Hepatocyte (in vitro differentiated cells): Measurements from ENCODE around the gene NRG2. TPM values are rescaled to one million over a fixed set of nuclear protein-coding genes. Genes with fewer than 3 reads are reported as not detected.

Experiments used
- DNase-seq: peaks from one replicate; pipeline ENCODE4 v3.0.0-alpha.2; 2016; ENCODE audit warnings: low spot score
- H2AFZ ChIP-seq: fragments of 200-600 bp; sonication (generic); 2 replicates; pipeline ENCODE4 v1.6.0; 2016; ENCODE audit warnings: antibody characterized with exemption, mild to moderate bottlenecking
- H3K27ac ChIP-seq: fragments of 200-600 bp; sonication (generic); 2 replicates; pipeline ENCODE4 v1.5.1; 2016; ENCODE audit warnings: mild to moderate bottlenecking
- H3K27me3 ChIP-seq: fragments of 200-600 bp; sonication (generic); 2 replicates; pipeline ENCODE4 v1.6.1; 2016
- H3K36me3 ChIP-seq: fragments of 200-600 bp; sonication (generic); replicated peaks from 2 replicates; pipeline ENCODE4 v1.5.1; 2016; ENCODE audit warnings: low read depth; ENCODE audit not compliant: insufficient read depth
- H3K4me1 ChIP-seq: fragments of 200-600 bp; sonication (generic); 2 replicates; pipeline ENCODE4 v1.5.1; 2016; ENCODE audit warnings: mild to moderate bottlenecking, moderate library complexity; ENCODE audit not compliant: insufficient read depth
- H3K4me2 ChIP-seq: fragments of 200-600 bp; sonication (generic); 2 replicates; pipeline ENCODE4 v1.6.0; 2016
- H3K4me3 ChIP-seq: fragments of 200-600 bp; sonication (generic); 2 replicates; pipeline ENCODE4 v1.5.1; 2016; ENCODE audit warnings: mild to moderate bottlenecking
- H3K79me2 ChIP-seq: fragments of 200-600 bp; sonication (generic); 2 replicates; pipeline ENCODE4 v1.6.0; 2017; ENCODE audit warnings: mild to moderate bottlenecking
- H3K9me2 ChIP-seq: fragments of 200-600 bp; sonication (generic); replicated peaks from 2 replicates; pipeline ENCODE4 v1.6.0; 2017; ENCODE audit warnings: mild to moderate bottlenecking; ENCODE audit not compliant: insufficient read depth
- H3K9me3 ChIP-seq: fragments of 200-600 bp; sonication (generic); 2 replicates; pipeline ENCODE4 v1.5.1; 2016; ENCODE audit warnings: low read depth, mild to moderate bottlenecking
- H4K20me1 ChIP-seq: fragments of 200-600 bp; sonication (generic); 2 replicates; pipeline ENCODE4 v1.6.0; 2016; ENCODE audit warnings: mild to moderate bottlenecking; ENCODE audit not compliant: insufficient read depth, poor library complexity, severe bottlenecking
- EZH2 ChIP-seq: fragments of 200-600 bp; sonication (generic); IDR thresholded peaks from 2 replicates; pipeline ENCODE4 v1.6.1; 2016; ENCODE audit warnings: antibody characterized with exemption, mild to moderate bottlenecking, borderline replicate concordance
- EZH2phosphoT487 ChIP-seq: fragments of 200-600 bp; sonication (generic); IDR thresholded peaks from one replicate; pipeline ENCODE4 v1.6.1; 2018; ENCODE audit warnings: antibody characterized with exemption, mild to moderate bottlenecking, low read depth, moderate library complexity; ENCODE audit not compliant: unreplicated experiment, severe bottlenecking
- WGBS: methylation state at CpG from one replicate; pipeline ENCODE4 v1.1.6; 2016; ENCODE audit warnings: low lambda C conversion rate; ENCODE audit errors: missing lambda C conversion rate; 5-methylcytosine and 5-hydroxymethylcytosine counted together
- polyA plus RNA-seq: library from polyadenylated mRNA; unstranded; fragments of >200 nt; fragmentation: Nextera tagmentation; extraction: Ambion mirVana; gene quantifications from 2 replicates; pipeline ENCODE4 v1.2.1, GENCODE V29; 2016
- total RNA-seq: library from RNA; depleted of rRNA; stranded (reverse); fragments of >200 nt; gene quantifications from 2 replicates; pipeline ENCODE4 v1.2.3, GENCODE V29; 2014
- TF ChIP-seq, protein P1 (sequence below): fragments of 200-600 bp; sonication (generic); IDR thresholded peaks from 2 replicates; pipeline ENCODE4 v1.5.1; 2016; ENCODE audit warnings: antibody characterized with exemption, mild to moderate bottlenecking; ENCODE audit not compliant: poor library complexity

The NRG2 gene
- total and polyA plus RNA-seq, 2 experiments from 2014 or later, result 1.4 to 1.5 TPM

DNA sequence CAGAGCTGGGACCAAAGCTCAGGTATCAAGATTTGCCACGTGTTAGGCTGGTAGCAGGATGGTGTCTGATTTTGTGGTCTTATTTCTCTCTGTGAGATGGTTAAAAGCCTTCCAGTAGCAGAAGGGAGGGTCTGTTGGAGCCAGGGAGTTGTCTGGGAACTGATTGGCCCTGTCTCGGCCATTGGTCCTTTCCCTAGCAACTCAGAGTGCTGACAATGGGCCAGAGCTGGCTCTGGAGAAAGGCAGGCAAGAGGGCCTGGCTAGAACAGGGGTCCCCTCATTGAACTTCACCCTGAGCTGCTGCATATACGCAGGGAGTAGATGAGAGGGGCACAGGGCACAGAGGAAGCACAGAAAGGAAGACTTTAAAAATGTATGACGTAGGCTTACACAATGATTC is 154.7 kb downstream of the NRG2 start:
- H3K27me3 ChIP-seq, result peaks cover 21% of the 10 kb centered on the region
- WGBS, result 68% methylated on average over 4 of the region's 4 CpGs
- H3K27ac ChIP-seq, result no peak overlapping the region
- H3K9me2 ChIP-seq, result no peaks in the 10 kb centered on the region
- peaks cover 2% of the 10 kb centered on the region for H3K4me1 ChIP-seq
- no peak overlapping the region for H3K4me3 ChIP-seq
- DNase-seq, result no peak
- no peaks in the 10 kb centered on the region for H3K36me3 ChIP-seq
- no peaks in the 10 kb centered on the region for H4K20me1 ChIP-seq
- no peak overlapping the region for H3K4me2 ChIP-seq
- no peaks in the 10 kb centered on the region for H3K9me3 ChIP-seq
- no peaks in the 10 kb centered on the region for H3K79me2 ChIP-seq
- TF ChIP-seq EZH2, result no peak
- TF ChIP-seq EZH2phosphoT487, result no peak
- TF ChIP-seq, protein P1, sequence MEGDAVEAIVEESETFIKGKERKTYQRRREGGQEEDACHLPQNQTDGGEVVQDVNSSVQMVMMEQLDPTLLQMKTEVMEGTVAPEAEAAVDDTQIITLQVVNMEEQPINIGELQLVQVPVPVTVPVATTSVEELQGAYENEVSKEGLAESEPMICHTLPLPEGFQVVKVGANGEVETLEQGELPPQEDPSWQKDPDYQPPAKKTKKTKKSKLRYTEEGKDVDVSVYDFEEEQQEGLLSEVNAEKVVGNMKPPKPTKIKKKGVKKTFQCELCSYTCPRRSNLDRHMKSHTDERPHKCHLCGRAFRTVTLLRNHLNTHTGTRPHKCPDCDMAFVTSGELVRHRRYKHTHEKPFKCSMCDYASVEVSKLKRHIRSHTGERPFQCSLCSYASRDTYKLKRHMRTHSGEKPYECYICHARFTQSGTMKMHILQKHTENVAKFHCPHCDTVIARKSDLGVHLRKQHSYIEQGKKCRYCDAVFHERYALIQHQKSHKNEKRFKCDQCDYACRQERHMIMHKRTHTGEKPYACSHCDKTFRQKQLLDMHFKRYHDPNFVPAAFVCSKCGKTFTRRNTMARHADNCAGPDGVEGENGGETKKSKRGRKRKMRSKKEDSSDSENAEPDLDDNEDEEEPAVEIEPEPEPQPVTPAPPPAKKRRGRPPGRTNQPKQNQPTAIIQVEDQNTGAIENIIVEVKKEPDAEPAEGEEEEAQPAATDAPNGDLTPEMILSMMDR, result no peak
- no peak overlapping the region for H2AFZ ChIP-seq

DNA sequence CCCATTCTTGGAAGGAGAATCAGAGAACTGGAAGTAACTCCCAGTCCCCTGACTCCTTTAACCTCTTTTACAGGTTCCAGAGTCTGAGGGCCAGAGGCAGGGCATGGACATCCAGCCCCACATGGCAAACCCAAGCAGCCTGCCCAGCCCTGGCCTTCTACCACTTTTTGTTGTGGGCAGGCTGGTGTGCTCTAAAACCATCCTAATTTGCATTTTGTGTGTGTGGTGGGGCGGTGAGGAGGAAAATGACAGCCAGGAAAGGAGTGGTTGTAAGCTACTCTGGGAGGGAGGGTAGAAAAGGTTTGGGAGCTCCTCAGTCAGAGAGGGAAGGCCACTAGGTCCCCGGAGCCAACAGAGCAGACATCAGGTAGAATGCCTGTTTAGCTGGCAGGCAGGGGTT is 156.9 kb downstream of the NRG2 start:
- Histone ChIP-seq H3K4me1 (peaks cover 14% of the 10 kb centered on the region), H3K9me3 (no peaks in the 10 kb centered on the region), H2AFZ (no peak overlapping the region), H3K4me3 (no peak overlapping the region), H3K27ac (no peak overlapping the region), H3K4me2 (no peak overlapping the region), H3K9me2 (no peaks in the 10 kb centered on the region), H3K79me2 (no peaks in the 10 kb centered on the region), H3K36me3 (no peaks in the 10 kb centered on the region), H4K20me1 (no peaks in the 10 kb centered on the region), H3K27me3 (peaks cover 21% of the 10 kb centered on the region)
- DNase-seq, result no peak
- WGBS, result 86% methylated on average over 2 of the region's 2 CpGs
- TF ChIP-seq, protein P1, result no peak
- TF ChIP-seq EZH2 (no peak), EZH2phosphoT487 (no peak)

DNA sequence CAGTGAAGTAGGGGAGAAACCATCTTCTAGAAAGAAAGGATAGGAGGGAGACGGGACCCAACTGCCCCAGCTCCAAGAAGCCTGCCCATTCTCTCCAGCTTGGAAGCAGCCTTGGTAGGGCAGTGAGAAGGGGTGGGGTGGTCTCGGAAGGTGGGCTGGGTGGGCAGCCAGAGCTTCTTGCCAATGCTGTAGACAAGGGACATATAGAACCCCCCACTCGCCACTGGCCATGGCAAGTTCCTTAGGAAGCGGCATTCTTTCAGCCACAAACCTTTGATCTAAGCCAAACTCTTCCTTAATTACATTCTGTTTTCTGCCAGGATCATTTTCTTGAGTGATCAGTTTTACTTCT is 157.3 kb downstream of the NRG2 start:
- 94% methylated on average over 4 of the region's 4 CpGs for WGBS
- Histone ChIP-seq H3K9me2 (no peaks in the 10 kb centered on the region), H2AFZ (no peak overlapping the region), H3K27me3 (peaks cover 21% of the 10 kb centered on the region), H3K27ac (no peak overlapping the region), H4K20me1 (no peaks in the 10 kb centered on the region), H3K9me3 (no peaks in the 10 kb centered on the region), H3K79me2 (no peaks in the 10 kb centered on the region), H3K36me3 (no peaks in the 10 kb centered on the region), H3K4me2 (no peak overlapping the region), H3K4me1 (peaks cover 18% of the 10 kb centered on the region), H3K4me3 (no peak overlapping the region)
- TF ChIP-seq, protein P1, result no peak
- TF ChIP-seq EZH2phosphoT487, result no peak
- TF ChIP-seq EZH2, result no peak
- DNase-seq, result no peak
